Activated T-cell treated with anti-CD3 and anti-CD28 coated beads, Interleukin-2, amount 50 U/mL, for 24 hours (primary cell): ENCODE measurements around the gene SCAF4.
"Not testable (repeated sequence)": the region's sequence is repeated elsewhere in the genome, so short reads cannot be mapped to it uniquely, and the experiment has no call there.

Source experiments
- DNase-seq: peaks from one replicate; pipeline ENCODE4 v3.0.0-alpha.2; 2020
- H3K27ac Mint-ChIP-seq: 2 replicates; pipeline ENCODE4 v1.8.0; 2020; ENCODE audit warnings: mild to moderate bottlenecking, mixed read lengths
- H3K27me3 Mint-ChIP-seq: 2 replicates; pipeline ENCODE4 v1.8.0; 2020; ENCODE audit warnings: mixed read lengths
- H3K36me3 Mint-ChIP-seq: 2 replicates; pipeline ENCODE4 v1.8.0; 2020; ENCODE audit warnings: low read depth, mixed read lengths
- H3K4me1 Mint-ChIP-seq: 2 replicates; pipeline ENCODE4 v1.8.0; 2020; ENCODE audit warnings: low read depth, mixed read lengths
- H3K4me3 Mint-ChIP-seq: 2 replicates; pipeline ENCODE4 v1.8.0; 2020; ENCODE audit warnings: mild to moderate bottlenecking, moderate library complexity, mixed read lengths
- H3K9me3 Mint-ChIP-seq: 2 replicates; pipeline ENCODE4 v1.8.0; 2020; ENCODE audit warnings: mixed read lengths

Gene SCAF4

DNA sequence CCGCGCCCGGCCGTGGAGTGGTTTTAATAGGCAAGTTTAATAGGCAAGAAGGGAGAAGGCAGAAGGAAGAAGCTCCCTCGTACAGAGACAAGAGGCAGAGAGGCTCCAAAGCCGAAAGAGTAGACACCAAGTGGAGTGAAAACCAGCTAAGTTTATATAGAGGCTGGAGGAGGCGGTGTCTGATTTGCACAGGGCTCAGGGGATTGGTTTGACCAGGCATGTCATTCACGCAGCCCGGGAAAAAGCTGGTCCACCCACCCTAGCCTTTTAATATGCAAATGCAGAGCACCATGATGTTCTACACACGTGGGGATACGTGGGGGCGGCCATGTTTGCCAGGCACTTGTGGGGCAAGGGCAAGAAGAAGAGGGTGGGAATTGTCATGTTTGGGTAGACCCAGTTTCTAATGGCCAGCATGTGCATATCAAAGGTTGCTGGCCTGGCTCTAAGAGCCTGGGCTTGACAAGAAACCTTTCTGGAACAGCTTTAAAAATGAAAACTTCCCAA is 90.4 kb downstream of the SCAF4 start:
- Mint-ChIP-seq H3K4me3 (no peak overlapping the region), H3K4me1 (no peaks in the 10 kb centered on the region), H3K27me3 (no peaks in the 10 kb centered on the region), H3K9me3 (peaks cover 6% of the 10 kb centered on the region), H3K27ac (no peak overlapping the region), H3K36me3 (no peaks in the 10 kb centered on the region)
- no peak for DNase-seq

DNA sequence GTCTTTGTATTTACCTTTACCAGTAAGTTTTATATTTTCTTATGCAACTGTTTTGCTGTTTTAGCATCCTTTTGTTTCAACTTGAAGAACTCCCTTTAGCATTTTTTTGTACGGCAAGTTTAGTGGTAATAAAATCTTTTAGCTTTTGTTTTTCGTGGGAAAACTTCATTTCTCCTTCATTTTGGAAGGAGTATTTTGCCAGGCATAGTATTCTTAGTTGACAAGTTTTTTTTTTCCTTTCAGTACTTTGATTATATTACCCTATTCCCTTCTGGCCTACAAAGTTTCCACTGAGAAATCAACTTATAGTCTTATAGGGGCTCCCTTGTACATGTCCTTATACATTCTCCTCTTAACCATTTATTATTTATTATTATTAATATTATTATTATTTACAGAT is 95.0 kb downstream of the SCAF4 start:
- no peak overlapping the region for H3K27ac Mint-ChIP-seq
- H3K9me3 Mint-ChIP-seq: peaks cover 6% of the 10 kb centered on the region
- H3K36me3 Mint-ChIP-seq: no peaks in the 10 kb centered on the region
- H3K4me3 Mint-ChIP-seq: no peak overlapping the region
- H3K27me3 Mint-ChIP-seq: no peaks in the 10 kb centered on the region
- no peak for DNase-seq
- H3K4me1 Mint-ChIP-seq: no peaks in the 10 kb centered on the region

- H3K36me3 Mint-ChIP-seq: no peaks in the 10 kb centered on the region
- no peak overlapping the region for H3K27ac Mint-ChIP-seq
- peaks cover 9% of the 10 kb centered on the region for H3K9me3 Mint-ChIP-seq
- DNase-seq: no peak
- no peak overlapping the region for H3K4me3 Mint-ChIP-seq
- H3K27me3 Mint-ChIP-seq: no peaks in the 10 kb centered on the region
- no peaks in the 10 kb centered on the region for H3K4me1 Mint-ChIP-seq
Measured at GRCh38 chr21:31634993-31635392, 96.9 kb downstream of the SCAF4 start.

DNA sequence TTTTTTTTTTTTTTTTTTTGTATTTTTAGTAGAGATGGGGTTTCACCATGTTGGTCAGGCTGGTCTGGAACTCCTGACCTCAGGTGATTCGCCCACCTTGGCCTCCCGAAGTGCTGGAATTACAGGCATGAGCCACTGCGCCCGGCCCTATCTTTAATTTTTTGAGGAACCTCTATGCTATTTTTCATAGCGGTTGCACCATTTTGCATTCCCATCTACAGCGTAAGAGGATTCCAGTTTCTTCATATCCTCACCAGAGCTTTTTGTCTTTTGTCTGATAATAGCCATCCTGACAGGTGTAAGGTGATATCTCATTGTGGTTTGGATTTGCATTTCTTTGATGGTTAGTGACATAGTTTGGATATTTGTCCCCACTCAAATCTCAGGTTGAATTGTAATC is 100.0 kb downstream of the SCAF4 start:
- not testable (repeated sequence) for H3K4me1 Mint-ChIP-seq, H3K4me3 Mint-ChIP-seq

GRCh38 chr21:31629972-31630711 is 101.8 kb downstream of the SCAF4 start:
- H3K4me1 Mint-ChIP-seq: no peaks in the 10 kb centered on the region
- no peak overlapping the region for H3K4me3 Mint-ChIP-seq
- H3K27ac Mint-ChIP-seq: no peak overlapping the region
- H3K27me3 Mint-ChIP-seq: no peaks in the 10 kb centered on the region
- no peak for DNase-seq
- peaks cover 3% of the 10 kb centered on the region for H3K9me3 Mint-ChIP-seq
- no peaks in the 10 kb centered on the region for H3K36me3 Mint-ChIP-seq

More for the DNA sequence above, 100.0 kb downstream of the SCAF4 start:
- not testable (repeated sequence) for H3K9me3 Mint-ChIP-seq, H3K36me3 Mint-ChIP-seq, DNase-seq, H3K27me3 Mint-ChIP-seq, H3K27ac Mint-ChIP-seq

DNA sequence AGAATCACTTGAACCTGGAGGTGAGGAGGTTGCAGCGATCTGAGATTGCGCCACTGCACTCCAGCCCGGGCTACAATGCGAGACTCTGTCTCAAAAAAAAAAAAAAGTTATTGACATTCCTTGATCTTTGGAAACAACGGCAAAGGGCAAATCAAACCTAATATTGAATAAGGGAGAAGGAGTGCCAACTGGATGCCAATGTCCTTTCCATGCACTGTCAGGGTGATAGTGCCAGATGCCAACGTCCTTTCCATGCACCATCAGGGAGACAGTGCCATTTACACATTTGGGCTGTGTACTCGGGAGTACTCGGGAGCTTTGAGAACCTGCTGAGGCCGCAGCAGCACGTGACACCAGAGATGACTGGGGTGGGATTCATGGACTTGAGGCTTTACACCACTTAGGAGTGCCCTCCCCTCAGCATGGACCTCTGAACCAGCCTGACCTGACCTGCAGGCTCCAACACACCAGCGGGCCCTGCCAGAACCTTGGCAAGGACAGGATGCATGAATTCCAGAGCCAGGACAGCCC is 106.9 kb downstream of the SCAF4 start:
- no peak for DNase-seq
- H3K27me3 Mint-ChIP-seq: no peaks in the 10 kb centered on the region
- H3K27ac Mint-ChIP-seq: no peak overlapping the region
- H3K9me3 Mint-ChIP-seq: no peaks in the 10 kb centered on the region
- H3K4me3 Mint-ChIP-seq: no peak overlapping the region
- H3K36me3 Mint-ChIP-seq: no peaks in the 10 kb centered on the region
- H3K4me1 Mint-ChIP-seq: peaks cover 7% of the 10 kb centered on the region

DNA sequence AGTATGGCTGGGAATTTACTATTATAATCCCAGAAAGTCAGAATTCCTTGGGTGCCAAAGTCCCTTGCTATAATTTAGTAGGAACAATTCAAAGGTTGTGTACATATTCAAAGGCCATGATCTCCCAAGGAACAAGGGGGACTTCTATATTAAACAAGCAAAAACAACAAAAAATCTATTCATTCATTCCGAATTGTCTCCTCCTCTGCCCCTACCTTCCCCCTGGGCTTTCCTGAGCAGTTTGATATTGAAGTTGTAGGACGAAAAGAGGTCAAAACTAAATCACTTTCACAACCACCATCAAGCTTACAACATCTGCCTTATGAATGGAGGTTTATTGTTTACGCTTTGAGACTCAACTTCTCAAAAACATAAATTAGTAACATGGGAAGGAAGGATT is 107.7 kb downstream of the SCAF4 start:
- no peaks in the 10 kb centered on the region for H3K36me3 Mint-ChIP-seq
- H3K27me3 Mint-ChIP-seq: no peaks in the 10 kb centered on the region
- peaks cover 1% of the 10 kb centered on the region for H3K9me3 Mint-ChIP-seq
- no peak overlapping the region for H3K27ac Mint-ChIP-seq
- no peak for DNase-seq
- H3K4me1 Mint-ChIP-seq: peaks cover 7% of the 10 kb centered on the region
- H3K4me3 Mint-ChIP-seq: no peak overlapping the region

GRCh38 chr21:31623664-31624063 is 108.3 kb downstream of the SCAF4 start:
- Mint-ChIP-seq H3K27me3 (no peaks in the 10 kb centered on the region), H3K4me1 (peaks cover 11% of the 10 kb centered on the region), H3K9me3 (peaks cover 3% of the 10 kb centered on the region), H3K4me3 (no peak overlapping the region), H3K27ac (no peak overlapping the region), H3K36me3 (no peaks in the 10 kb centered on the region)
- DNase-seq: no peak

- Mint-ChIP-seq H3K4me1 (peaks cover 11% of the 10 kb centered on the region), H3K4me3 (no peak overlapping the region), H3K36me3 (no peaks in the 10 kb centered on the region), H3K27ac (no peak overlapping the region), H3K9me3 (peaks cover 3% of the 10 kb centered on the region), H3K27me3 (no peaks in the 10 kb centered on the region)
- no peak for DNase-seq
Measured at GRCh38 chr21:31622397-31622796, 109.5 kb downstream of the SCAF4 start.
